GM21423 (cell line): ENCODE data around the gene MYRIP.

Source experiments
- ATAC-seq: cut with Tn5 transposase; IDR thresholded peaks from one replicate; pipeline ENCODE4 v1.9.1; 2021; ENCODE audit warnings: mild to moderate bottlenecking, moderate library complexity; ENCODE audit not compliant: unreplicated experiment

MYRIP gene

GRCh38 chr3:39961230-39961629, 151.8 kb downstream of the MYRIP start:
- ATAC-seq: no peak

DNA sequence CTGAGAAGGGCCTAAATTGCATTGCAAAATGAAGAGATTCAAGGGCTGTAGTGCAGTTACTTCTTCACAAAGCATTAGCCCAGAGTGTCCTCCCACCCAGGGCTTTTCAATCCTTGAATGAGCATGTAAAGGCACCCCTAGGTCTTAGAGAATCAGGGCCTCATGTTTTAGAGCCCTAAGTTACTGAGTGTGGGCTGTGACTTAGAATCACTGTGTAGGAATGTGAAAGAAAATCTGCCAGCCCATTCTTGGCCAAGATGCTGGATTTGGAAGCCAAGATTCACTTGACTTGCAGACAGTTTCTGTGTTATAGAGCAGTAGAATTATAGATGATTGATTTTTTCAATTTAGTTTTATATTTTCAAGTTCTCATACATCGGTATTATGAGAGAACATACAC, 153.2 kb downstream of the MYRIP start:
- ATAC-seq: no peak

GRCh38 chr3:39965461-39965860, 156.1 kb downstream of the MYRIP start:
- no peak for ATAC-seq

- ATAC-seq: no peak
Observed at GRCh38 chr3:39965997-39966396, 156.6 kb downstream of the MYRIP start.

DNA sequence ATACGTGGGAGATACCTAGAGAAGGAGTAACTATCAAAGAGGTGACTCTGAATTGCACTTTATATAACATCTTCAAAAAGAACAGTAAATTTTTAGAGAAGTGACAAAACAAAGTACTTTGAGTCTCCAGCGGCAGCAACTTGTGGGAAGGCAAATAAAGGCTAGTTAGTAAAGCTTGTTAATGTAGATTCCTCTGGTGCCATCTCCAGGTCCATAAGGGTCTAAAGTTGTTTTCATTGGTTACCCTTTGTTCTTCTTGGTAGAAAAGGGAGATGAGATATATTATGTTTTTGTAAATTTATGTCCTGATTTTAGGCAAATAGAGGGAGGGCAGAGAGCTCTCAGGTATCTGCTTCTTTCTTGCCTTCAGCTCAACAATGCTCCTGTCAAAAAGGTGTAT, 161.6 kb downstream of the MYRIP start:
- no peak for ATAC-seq

- ATAC-seq: no peak
Observed at GRCh38 chr3:39971559-39972031, 162.2 kb downstream of the MYRIP start.

DNA sequence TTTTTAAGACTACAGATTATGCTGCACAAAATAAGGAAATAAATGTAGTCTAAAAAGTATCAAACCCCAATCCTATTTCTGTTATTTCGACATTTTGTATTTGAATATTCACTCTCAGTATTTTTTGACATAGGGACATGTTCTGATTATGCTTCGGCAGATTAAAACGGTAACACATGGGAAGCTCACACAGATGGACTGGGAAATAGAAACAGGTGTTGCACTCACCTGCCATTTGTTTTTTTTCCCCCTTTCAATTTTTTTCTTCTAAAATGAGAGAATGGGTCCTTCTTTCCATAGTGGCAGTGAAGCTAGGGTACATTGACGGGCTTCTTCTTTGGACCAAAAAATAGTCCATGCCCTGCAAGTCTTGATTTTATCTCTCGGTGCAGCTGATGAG, 163.1 kb downstream of the MYRIP start:
- no peak for ATAC-seq

- no peak for ATAC-seq
Observed at GRCh38 chr3:39977058-39977794, 167.8 kb downstream of the MYRIP start.

- no peak for ATAC-seq
Observed at GRCh38 chr3:39978308-39978707, 168.9 kb downstream of the MYRIP start.

- ATAC-seq: no peak
Observed at GRCh38 chr3:39980058-39980457, 170.6 kb downstream of the MYRIP start.

GRCh38 chr3:39980781-39981180, 171.4 kb downstream of the MYRIP start:
- ATAC-seq: no peak

GRCh38 chr3:39981547-39982184, 172.3 kb downstream of the MYRIP start:
- ATAC-seq: no peak

GRCh38 chr3:39982665-39983357, 173.4 kb downstream of the MYRIP start:
- ATAC-seq: no peak

DNA sequence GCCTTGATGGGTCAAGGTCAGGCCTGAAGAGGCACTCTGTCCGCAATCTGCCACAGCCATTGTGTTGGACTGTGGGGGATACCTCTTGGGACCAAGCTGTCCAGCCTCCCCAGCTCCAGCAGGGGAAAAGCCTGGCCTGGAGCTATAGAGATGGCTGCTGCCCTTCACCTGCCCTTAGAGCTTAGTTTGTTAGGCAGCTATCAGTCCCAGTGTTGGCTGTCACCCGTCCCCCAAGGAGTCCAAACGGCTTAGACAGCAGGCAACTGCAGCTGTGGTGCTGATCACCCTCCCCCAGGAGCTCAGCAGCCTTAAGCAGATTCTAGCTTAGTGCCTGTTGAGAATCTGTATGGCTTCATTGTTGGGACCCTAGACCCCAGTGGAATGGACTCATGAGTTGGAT, 180.3 kb downstream of the MYRIP start:
- ATAC-seq: no peak

GRCh38 chr3:39990532-39990931, 181.1 kb downstream of the MYRIP start:
- ATAC-seq: no peak

DNA sequence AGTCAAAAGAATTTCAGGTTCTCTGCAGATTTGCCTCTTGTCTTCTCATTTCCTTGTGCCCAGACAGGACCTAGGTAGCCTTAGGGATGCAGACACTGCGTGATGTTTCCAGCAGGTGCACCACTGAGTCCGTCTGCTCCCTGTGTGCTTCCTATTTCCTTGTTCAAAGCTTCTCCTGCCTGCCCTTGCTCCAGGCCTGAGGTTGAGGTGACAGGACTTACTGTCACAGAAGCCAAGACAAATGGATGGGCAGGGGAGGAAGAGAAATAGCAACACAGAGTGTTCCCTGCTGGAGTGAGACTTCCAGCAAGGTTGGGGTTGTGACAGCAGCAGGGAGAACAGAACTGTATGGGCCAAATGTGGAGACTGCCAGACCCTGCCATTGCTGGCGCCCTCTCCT, 199.4 kb downstream of the MYRIP start:
- no peak for ATAC-seq

DNA sequence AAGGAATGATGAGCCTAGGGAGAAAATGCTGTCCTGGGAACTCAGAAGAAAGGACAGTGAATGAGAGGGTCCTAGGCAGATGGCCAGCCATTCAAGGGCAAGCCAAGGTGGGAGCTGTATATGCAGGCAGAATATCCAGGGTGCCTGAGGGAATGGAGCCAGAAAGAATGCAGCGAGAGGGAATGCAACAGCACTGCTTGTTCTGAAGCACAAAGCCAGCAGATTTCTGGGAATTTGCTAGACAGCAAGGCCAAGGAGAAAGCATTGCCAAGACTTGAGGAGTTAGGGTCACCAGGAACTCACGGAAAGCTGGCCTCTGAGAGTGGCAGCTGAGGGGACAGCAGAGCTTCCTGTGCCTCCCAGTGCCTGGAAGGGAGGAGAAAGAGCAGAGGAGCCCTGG, 200.6 kb downstream of the MYRIP start:
- ATAC-seq: no peak

GRCh38 chr3:40012381-40012780, 203.0 kb downstream of the MYRIP start:
- no peak for ATAC-seq

- no peak for ATAC-seq
Observed at GRCh38 chr3:40016391-40016790, 207.0 kb downstream of the MYRIP start.

GRCh38 chr3:40018369-40018768, 209.0 kb downstream of the MYRIP start:
- no peak for ATAC-seq

DNA sequence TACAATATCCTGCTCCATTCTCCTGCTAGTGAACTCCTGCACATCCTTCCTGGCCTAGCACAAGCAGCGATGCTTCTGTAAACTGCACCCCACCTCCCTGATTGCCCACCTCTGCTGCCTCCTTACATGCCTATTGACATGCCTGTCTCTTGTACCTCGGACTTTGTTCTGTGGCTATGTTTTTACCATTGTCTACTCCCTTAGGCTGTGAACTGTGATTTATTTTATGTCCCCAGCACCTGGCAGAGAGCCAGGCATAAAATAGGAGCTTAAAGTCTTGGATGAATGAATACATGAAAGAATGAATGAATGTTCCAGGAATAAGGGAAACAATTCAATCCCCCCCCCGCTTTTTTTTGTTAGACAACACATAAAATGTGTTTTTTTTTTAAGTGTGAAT, 210.0 kb downstream of the MYRIP start:
- ATAC-seq: no peak

DNA sequence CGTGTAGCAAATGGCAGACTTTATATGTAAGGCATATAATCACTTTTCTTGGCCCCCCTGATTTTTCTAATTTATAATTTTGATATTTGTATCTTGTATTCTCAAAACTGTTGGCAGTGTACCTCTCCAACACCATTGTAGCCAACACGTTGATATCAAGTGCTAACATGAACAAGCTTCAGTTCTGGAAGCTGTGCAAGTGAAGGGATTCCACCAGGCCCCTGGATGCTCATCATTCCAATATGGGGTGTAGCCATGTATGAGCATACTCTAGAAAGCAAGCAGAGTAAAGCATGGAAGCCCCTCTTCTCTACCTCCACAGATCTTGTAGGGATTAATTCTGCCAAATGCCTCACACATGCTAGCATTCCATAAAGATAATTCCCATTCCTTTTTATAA, 211.3 kb downstream of the MYRIP start:
- no peak for ATAC-seq
